ENCODE data around the gene HILPDA. TPM values are rescaled to one million over a fixed set of nuclear protein-coding genes. Genes with fewer than 3 reads are reported as not detected.

The HILPDA gene
- total and polyA plus RNA-seq, 10 of the 15 experiments (the other 5 are each of a cell fraction or from before 2014, with no cell fraction given) = 12.0 to 232 (median 26.4) TPM

- TF ChIP-seq CHD4 (IDR thresholded peaks at IDR 0.05) (no peak), SMC3 (IDR thresholded peaks at IDR 0.05; ENCODE audit: borderline replicate concordance, low read length) (peak; percentile 65; the same call in 1 of the 2 replicates), STAT3 (IDR thresholded peaks at IDR 0.05; ENCODE audit: low read depth, low read length) (no peak), BACH1 (IDR thresholded peaks at IDR 0.05; ENCODE audit: borderline replicate concordance) (0 out of 2 replicates have a peak, but pooled peaks have one; percentile 35), MAX (IDR thresholded peaks at IDR 0.05; ENCODE audit: low read depth, low read length) (no peak), GABPA (IDR thresholded peaks at IDR 0.05; ENCODE audit: low read depth) (no peak), SP1 (IDR thresholded peaks at IDR 0.05; ENCODE audit: low read depth, low read length) (no peak), NR2C1 (IDR thresholded peaks at IDR 0.05) (no peak), TBL1XR1 (IDR thresholded peaks at IDR 0.05; ENCODE audit: low read depth, low read length) (no peak), ZNF217 (IDR thresholded peaks at IDR 0.05) (no peak), HDGF (IDR thresholded peaks at IDR 0.05) (peak; percentile 31; the same call in 1 of the 2 replicates)
- TF ChIP-seq, protein P1, sequence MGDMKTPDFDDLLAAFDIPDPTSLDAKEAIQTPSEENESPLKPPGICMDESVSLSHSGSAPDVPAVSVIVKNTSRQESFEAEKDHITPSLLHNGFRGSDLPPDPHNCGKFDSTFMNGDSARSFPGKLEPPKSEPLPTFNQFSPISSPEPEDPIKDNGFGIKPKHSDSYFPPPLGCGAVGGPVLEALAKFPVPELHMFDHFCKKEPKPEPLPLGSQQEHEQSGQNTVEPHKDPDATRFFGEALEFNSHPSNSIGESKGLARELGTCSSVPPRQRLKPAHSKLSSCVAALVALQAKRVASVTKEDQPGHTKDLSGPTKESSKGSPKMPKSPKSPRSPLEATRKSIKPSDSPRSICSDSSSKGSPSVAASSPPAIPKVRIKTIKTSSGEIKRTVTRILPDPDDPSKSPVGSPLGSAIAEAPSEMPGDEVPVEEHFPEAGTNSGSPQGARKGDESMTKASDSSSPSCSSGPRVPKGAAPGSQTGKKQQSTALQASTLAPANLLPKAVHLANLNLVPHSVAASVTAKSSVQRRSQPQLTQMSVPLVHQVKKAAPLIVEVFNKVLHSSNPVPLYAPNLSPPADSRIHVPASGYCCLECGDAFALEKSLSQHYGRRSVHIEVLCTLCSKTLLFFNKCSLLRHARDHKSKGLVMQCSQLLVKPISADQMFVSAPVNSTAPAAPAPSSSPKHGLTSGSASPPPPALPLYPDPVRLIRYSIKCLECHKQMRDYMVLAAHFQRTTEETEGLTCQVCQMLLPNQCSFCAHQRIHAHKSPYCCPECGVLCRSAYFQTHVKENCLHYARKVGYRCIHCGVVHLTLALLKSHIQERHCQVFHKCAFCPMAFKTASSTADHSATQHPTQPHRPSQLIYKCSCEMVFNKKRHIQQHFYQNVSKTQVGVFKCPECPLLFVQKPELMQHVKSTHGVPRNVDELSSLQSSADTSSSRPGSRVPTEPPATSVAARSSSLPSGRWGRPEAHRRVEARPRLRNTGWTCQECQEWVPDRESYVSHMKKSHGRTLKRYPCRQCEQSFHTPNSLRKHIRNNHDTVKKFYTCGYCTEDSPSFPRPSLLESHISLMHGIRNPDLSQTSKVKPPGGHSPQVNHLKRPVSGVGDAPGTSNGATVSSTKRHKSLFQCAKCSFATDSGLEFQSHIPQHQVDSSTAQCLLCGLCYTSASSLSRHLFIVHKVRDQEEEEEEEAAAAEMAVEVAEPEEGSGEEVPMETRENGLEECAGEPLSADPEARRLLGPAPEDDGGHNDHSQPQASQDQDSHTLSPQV (IDR thresholded peaks at IDR 0.05) = 0 out of 2 replicates have a peak, but pooled peaks have one; percentile 14
- TF ChIP-seq, protein P2, sequence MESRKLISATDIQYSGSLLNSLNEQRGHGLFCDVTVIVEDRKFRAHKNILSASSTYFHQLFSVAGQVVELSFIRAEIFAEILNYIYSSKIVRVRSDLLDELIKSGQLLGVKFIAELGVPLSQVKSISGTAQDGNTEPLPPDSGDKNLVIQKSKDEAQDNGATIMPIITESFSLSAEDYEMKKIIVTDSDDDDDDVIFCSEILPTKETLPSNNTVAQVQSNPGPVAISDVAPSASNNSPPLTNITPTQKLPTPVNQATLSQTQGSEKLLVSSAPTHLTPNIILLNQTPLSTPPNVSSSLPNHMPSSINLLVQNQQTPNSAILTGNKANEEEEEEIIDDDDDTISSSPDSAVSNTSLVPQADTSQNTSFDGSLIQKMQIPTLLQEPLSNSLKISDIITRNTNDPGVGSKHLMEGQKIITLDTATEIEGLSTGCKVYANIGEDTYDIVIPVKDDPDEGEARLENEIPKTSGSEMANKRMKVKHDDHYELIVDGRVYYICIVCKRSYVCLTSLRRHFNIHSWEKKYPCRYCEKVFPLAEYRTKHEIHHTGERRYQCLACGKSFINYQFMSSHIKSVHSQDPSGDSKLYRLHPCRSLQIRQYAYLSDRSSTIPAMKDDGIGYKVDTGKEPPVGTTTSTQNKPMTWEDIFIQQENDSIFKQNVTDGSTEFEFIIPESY (IDR thresholded peaks at IDR 0.05) = no peak
- TF ChIP-seq, protein P3, sequence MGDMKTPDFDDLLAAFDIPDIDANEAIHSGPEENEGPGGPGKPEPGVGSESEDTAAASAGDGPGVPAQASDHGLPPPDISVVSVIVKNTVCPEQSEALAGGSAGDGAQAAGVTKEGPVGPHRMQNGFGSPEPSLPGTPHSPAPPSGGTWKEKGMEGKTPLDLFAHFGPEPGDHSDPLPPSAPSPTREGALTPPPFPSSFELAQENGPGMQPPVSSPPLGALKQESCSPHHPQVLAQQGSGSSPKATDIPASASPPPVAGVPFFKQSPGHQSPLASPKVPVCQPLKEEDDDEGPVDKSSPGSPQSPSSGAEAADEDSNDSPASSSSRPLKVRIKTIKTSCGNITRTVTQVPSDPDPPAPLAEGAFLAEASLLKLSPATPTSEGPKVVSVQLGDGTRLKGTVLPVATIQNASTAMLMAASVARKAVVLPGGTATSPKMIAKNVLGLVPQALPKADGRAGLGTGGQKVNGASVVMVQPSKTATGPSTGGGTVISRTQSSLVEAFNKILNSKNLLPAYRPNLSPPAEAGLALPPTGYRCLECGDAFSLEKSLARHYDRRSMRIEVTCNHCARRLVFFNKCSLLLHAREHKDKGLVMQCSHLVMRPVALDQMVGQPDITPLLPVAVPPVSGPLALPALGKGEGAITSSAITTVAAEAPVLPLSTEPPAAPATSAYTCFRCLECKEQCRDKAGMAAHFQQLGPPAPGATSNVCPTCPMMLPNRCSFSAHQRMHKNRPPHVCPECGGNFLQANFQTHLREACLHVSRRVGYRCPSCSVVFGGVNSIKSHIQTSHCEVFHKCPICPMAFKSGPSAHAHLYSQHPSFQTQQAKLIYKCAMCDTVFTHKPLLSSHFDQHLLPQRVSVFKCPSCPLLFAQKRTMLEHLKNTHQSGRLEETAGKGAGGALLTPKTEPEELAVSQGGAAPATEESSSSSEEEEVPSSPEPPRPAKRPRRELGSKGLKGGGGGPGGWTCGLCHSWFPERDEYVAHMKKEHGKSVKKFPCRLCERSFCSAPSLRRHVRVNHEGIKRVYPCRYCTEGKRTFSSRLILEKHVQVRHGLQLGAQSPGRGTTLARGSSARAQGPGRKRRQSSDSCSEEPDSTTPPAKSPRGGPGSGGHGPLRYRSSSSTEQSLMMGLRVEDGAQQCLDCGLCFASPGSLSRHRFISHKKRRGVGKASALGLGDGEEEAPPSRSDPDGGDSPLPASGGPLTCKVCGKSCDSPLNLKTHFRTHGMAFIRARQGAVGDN (IDR thresholded peaks at IDR 0.05) = no peak
- TF ChIP-seq, protein P4, sequence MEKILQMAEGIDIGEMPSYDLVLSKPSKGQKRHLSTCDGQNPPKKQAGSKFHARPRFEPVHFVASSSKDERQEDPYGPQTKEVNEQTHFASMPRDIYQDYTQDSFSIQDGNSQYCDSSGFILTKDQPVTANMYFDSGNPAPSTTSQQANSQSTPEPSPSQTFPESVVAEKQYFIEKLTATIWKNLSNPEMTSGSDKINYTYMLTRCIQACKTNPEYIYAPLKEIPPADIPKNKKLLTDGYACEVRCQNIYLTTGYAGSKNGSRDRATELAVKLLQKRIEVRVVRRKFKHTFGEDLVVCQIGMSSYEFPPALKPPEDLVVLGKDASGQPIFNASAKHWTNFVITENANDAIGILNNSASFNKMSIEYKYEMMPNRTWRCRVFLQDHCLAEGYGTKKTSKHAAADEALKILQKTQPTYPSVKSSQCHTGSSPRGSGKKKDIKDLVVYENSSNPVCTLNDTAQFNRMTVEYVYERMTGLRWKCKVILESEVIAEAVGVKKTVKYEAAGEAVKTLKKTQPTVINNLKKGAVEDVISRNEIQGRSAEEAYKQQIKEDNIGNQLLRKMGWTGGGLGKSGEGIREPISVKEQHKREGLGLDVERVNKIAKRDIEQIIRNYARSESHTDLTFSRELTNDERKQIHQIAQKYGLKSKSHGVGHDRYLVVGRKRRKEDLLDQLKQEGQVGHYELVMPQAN (conservative IDR thresholded peaks at IDR 0.05) = no peak
- TF ChIP-seq, protein P5, sequence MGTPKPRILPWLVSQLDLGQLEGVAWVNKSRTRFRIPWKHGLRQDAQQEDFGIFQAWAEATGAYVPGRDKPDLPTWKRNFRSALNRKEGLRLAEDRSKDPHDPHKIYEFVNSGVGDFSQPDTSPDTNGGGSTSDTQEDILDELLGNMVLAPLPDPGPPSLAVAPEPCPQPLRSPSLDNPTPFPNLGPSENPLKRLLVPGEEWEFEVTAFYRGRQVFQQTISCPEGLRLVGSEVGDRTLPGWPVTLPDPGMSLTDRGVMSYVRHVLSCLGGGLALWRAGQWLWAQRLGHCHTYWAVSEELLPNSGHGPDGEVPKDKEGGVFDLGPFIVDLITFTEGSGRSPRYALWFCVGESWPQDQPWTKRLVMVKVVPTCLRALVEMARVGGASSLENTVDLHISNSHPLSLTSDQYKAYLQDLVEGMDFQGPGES (IDR thresholded peaks at IDR 0.05) = no peak
Measured at GRCh38 chr7:128427289-128427891, 28.3 kb upstream of the HILPDA start (continued).

Data from GM12878 (cell line).